OCI-LY7 (cell line): ENCODE results near the gene CHST10. TPM values are rescaled to one million over a fixed set of nuclear protein-coding genes. Genes with fewer than 3 reads are reported as not detected.
A peak's percentile ranks its signal among the peaks of the same experiment; 100 is the strongest.

Experiments used
- BruUV-seq: library from RNA; stranded (reverse); fragments of 400-500 nt; replicated peaks from 2 replicates; lab custom pipeline; 2021; lab: Mats Ljungman, UMichigan
- CTCF ChIA-PET: fragments of 300-600 bp; sonication (Branson Sonifier 250); formaldehyde crosslinking; loops from one replicate; lab custom pipeline; 2022; ENCODE audit warnings: antibody characterized with exemption; ENCODE audit not compliant: unreplicated experiment; lab: Charles Lee
- POLR2A ChIA-PET: fragments of 300-600 bp; sonication (Branson Sonifier 250); formaldehyde crosslinking; loops from one replicate; lab custom pipeline; 2022; ENCODE audit warnings: antibody characterized with exemption; lab: Charles Lee
- DNase-seq: peaks from one replicate; pipeline ENCODE4 v3.0.0-alpha.2; 2015; ENCODE audit warnings: low spot score
- H2AFZ ChIP-seq: fragments of 200-600 bp; sonication (generic), shearing (Covaris generic); 2 replicates; pipeline ENCODE4 v1.6.1; 2014; ENCODE audit warnings: mild to moderate bottlenecking, antibody characterized with exemption, low read length, moderate library complexity
- H3K27ac ChIP-seq: fragments of 200-600 bp; sonication (generic); 2 replicates; pipeline ENCODE4 v1.5.1; 2014; ENCODE audit warnings: mixed run types, low read depth, mild to moderate bottlenecking, moderate library complexity, low read length, inconsistent platforms; ENCODE audit not compliant: poor library complexity, severe bottlenecking
- H3K36me3 ChIP-seq: fragments of 200-600 bp; sonication (generic); 2 replicates; pipeline ENCODE4 v1.6.1; 2014; ENCODE audit warnings: mild to moderate bottlenecking, antibody characterized with exemption, low read length, moderate library complexity, mixed read lengths; ENCODE audit not compliant: insufficient read depth
- H3K4me1 ChIP-seq: fragments of 200-600 bp; sonication (generic); 2 replicates; pipeline ENCODE4 v1.5.1; 2014; ENCODE audit warnings: mild to moderate bottlenecking, low read length; ENCODE audit not compliant: insufficient read depth, poor library complexity, severe bottlenecking
- H3K4me2 ChIP-seq: fragments of 200-600 bp; sonication (generic); 2 replicates; pipeline ENCODE4 v1.6.1; 2014; ENCODE audit warnings: mild to moderate bottlenecking, low read length
- H3K4me3 ChIP-seq: fragments of 200-600 bp; sonication (generic); 2 replicates; pipeline ENCODE4 v1.5.1; 2014; ENCODE audit warnings: mild to moderate bottlenecking, low read depth, low read length; ENCODE audit not compliant: poor library complexity, severe bottlenecking
- H3K79me2 ChIP-seq: fragments of 200-600 bp; sonication (generic); 2 replicates; pipeline ENCODE4 v1.6.1; 2016; ENCODE audit warnings: low read depth, mild to moderate bottlenecking, low read length, moderate library complexity, mixed read lengths; ENCODE audit not compliant: insufficient read depth
- H3K9me2 ChIP-seq: fragments of 200-600 bp; sonication (generic); 2 replicates; pipeline ENCODE4 v1.6.1; 2016; ENCODE audit warnings: mild to moderate bottlenecking, low read length, mixed read lengths; ENCODE audit not compliant: insufficient read depth
- H3K9me3 ChIP-seq: fragments of 200-600 bp; sonication (generic); 2 replicates; pipeline ENCODE4 v1.6.1; 2014; ENCODE audit warnings: mild to moderate bottlenecking, mixed run types, low read length, mixed read lengths
- H4K20me1 ChIP-seq: fragments of 200-600 bp; sonication (generic); 2 replicates; pipeline ENCODE4 v1.6.1; 2014; ENCODE audit warnings: mild to moderate bottlenecking, antibody characterized with exemption, low read length, moderate library complexity, mixed read lengths; ENCODE audit not compliant: insufficient read depth
- CTCF ChIP-seq: fragments of 200-600 bp; sonication (generic); conservative IDR thresholded peaks from 2 replicates; pipeline ENCODE4 v1.5.1; 2014; ENCODE audit warnings: mild to moderate bottlenecking, antibody characterized with exemption, low read length, moderate library complexity, mixed read lengths
- EZH2phosphoT487 ChIP-seq: fragments of 200-600 bp; sonication (generic); IDR thresholded peaks from 2 replicates; pipeline ENCODE4 v1.6.1; 2018; ENCODE audit warnings: low read depth, borderline replicate concordance, mild to moderate bottlenecking, mixed run types, antibody characterized with exemption, low read length, moderate library complexity, mixed read lengths
- intact Hi-C: fragments of 100-400 bp; cut with micrococcal nuclease; formaldehyde crosslinking; loops from one replicate; pipeline ENCODE4 v1.10.0; 2022; ENCODE audit not compliant: unreplicated experiment
- total RNA-seq, 2 experiments: library from RNA; depleted of rRNA in 1 of 2; stranded (reverse); fragments of >200 nt in 1 of 2; shearing (Covaris generic) in 1 of 2; gene quantifications; 2 replicates each; pipeline ENCODE4 v1.2.3, GENCODE V29; 2014 to 2022

The CHST10 gene
- total RNA-seq, 2 experiments from 2014 or later: 15.0 to 19.1 TPM

- TSS peak; percentile 59 for BruUV-seq
- no peak for DNase-seq
- CTCF ChIA-PET: interaction anchor here (1.1 kb wide), 1 partner anchor 9 kb away, joined by 4 read pairs; no protein-coding TSS in a partner anchor
- H3K9me2 ChIP-seq: no peaks in the 10 kb centered on the region
- peaks cover 26% of the 10 kb centered on the region for H3K36me3 ChIP-seq
- peak overlapping the region; percentile 93 for H3K4me3 ChIP-seq
- peak overlapping the region; percentile 98 for H3K4me2 ChIP-seq
- TF ChIP-seq EZH2phosphoT487: no peak
- no peak for TF ChIP-seq CTCF
- intact Hi-C loops: no loop called here
- no peak overlapping the region for H3K27ac ChIP-seq
- H3K9me3 ChIP-seq: no peaks in the 10 kb centered on the region
- H3K4me1 ChIP-seq: peaks cover 14% of the 10 kb centered on the region
- POLR2A ChIA-PET: interaction anchor here (0.6 to 1.4 kb wide), 4 partner anchors 22 to 745 kb away, joined by 3 to 6 read pairs (median 4); partner anchors contain the start of gene PDCL3
- peaks cover 13% of the 10 kb centered on the region; the same call in 1 of the 2 replicates for H3K79me2 ChIP-seq
- peak overlapping the region; percentile 97 for H2AFZ ChIP-seq
- no peaks in the 10 kb centered on the region for H4K20me1 ChIP-seq
Measured at GRCh38 chr2:100416397-100416934, 1.0 kb downstream of the CHST10 start.

GRCh38 chr2:100413571-100413970, 3.9 kb downstream of the CHST10 start:
- BruUV-seq: no TSS peak
- no peak overlapping the region for H3K4me2 ChIP-seq
- H3K79me2 ChIP-seq: peaks cover 13% of the 10 kb centered on the region; the same call in 1 of the 2 replicates
- H3K9me3 ChIP-seq: no peaks in the 10 kb centered on the region
- H3K9me2 ChIP-seq: no peaks in the 10 kb centered on the region
- no peak overlapping the region for H3K4me3 ChIP-seq
- DNase-seq: no peak
- H4K20me1 ChIP-seq: no peaks in the 10 kb centered on the region
- no peak for TF ChIP-seq EZH2phosphoT487
- peaks cover 14% of the 10 kb centered on the region for H3K4me1 ChIP-seq
- POLR2A ChIA-PET: no interaction called here
- H3K36me3 ChIP-seq: peaks cover 30% of the 10 kb centered on the region
- no peak overlapping the region for H3K27ac ChIP-seq
- H2AFZ ChIP-seq: no peak overlapping the region
- CTCF ChIA-PET: no interaction called here
- intact Hi-C loops: no loop called here

GRCh38 chr2:100412881-100413321, 4.6 kb downstream of the CHST10 start:
- DNase-seq: no peak
- TF ChIP-seq CTCF (no peak), EZH2phosphoT487 (no peak)
- CTCF ChIA-PET: interaction anchor here (0.9 kb wide), 1 partner anchor 20 kb away, joined by 3 read pairs; no protein-coding TSS in a partner anchor

More at GRCh38 chr2:100412881-100413321, 4.6 kb downstream of the CHST10 start:
- intact Hi-C loops: no loop called here
- Histone ChIP-seq H3K9me2 (no peaks in the 10 kb centered on the region), H3K4me3 (no peak overlapping the region), H3K4me2 (no peak overlapping the region), H3K36me3 (peaks cover 30% of the 10 kb centered on the region), H3K27ac (no peak overlapping the region), H4K20me1 (no peaks in the 10 kb centered on the region), H2AFZ (no peak overlapping the region), H3K4me1 (peaks cover 14% of the 10 kb centered on the region), H3K9me3 (no peaks in the 10 kb centered on the region), H3K79me2 (peaks cover 13% of the 10 kb centered on the region; the same call in 1 of the 2 replicates)
- no TSS peak for BruUV-seq
- POLR2A ChIA-PET: no interaction called here
